ENCODE data around the gene ECI1.

ECI1 gene

DNA sequence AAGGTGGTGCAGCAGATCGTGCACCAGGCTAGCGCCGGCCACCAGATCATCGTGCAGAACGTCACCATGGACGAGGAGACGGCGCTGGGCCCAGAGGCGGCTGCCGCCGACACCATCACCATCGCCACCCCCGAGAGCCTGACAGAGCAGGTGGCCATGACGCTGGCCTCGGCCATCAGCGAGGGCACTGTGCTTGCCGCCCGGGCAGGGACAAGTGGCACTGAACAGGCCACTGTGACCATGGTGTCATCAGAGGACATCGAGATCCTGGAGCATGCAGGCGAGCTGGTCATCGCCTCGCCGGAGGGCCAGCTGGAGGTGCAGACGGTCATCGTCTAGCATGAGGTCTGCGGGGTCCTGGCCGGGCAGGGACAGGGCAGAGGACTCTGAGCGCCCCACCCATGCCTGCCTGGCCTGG, 16.1 kb downstream of the ECI1 start:
- TF ChIP-seq CTCF (IDR thresholded peaks at IDR 0.05; ENCODE audit: low read depth, low read length, missing control alignments), result no peak
- no peak for DNase-seq (ENCODE audit: extremely low read depth, low read depth)

DNA sequence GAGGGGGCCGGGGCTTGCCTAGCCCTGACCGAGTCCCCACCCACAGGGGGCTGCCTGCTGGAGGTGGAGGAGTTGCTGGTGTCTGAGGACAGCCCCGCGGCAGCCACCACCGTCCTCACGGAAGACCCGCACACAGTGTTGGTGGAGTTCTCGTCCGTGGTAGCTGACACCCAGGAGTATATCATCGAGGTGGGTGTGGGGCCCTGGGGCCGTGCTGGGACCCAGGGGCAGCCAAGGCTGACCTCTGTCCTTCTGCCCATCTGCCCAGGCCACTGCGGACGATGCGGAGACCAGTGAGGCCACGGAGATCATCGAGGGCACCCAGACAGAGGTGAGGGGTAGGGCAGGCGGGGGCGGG, 16.6 kb downstream of the ECI1 start:
- DNase-seq (ENCODE audit: extremely low read depth, low read depth), result no peak
- H3K4me3 ChIP-seq (replicated peaks; ENCODE audit: low read depth, low read length), result no peak overlapping the region
- no peak for TF ChIP-seq CTCF (IDR thresholded peaks at IDR 0.05; ENCODE audit: low read depth, low read length, missing control alignments)

More for the DNA sequence above, 16.1 kb downstream of the ECI1 start:
- H3K4me3 ChIP-seq (replicated peaks; ENCODE audit: low read depth, low read length), result no peak overlapping the region

GRCh38 chr16:2233872-2234812, 17.2 kb downstream of the ECI1 start:
- no peak for TF ChIP-seq CTCF (IDR thresholded peaks at IDR 0.05; ENCODE audit: low read depth, low read length, missing control alignments)
- DNase-seq (ENCODE audit: extremely low read depth, low read depth), result no peak
- H3K4me3 ChIP-seq (replicated peaks; ENCODE audit: low read depth, low read length), result no peak overlapping the region

GRCh38 chr16:2233046-2233775, 18.2 kb downstream of the ECI1 start:
- no peak for DNase-seq (ENCODE audit: extremely low read depth, low read depth)
- no peak overlapping the region for H3K4me3 ChIP-seq (replicated peaks; ENCODE audit: low read depth, low read length)
- no peak for TF ChIP-seq CTCF (IDR thresholded peaks at IDR 0.05; ENCODE audit: low read depth, low read length, missing control alignments)

DNA sequence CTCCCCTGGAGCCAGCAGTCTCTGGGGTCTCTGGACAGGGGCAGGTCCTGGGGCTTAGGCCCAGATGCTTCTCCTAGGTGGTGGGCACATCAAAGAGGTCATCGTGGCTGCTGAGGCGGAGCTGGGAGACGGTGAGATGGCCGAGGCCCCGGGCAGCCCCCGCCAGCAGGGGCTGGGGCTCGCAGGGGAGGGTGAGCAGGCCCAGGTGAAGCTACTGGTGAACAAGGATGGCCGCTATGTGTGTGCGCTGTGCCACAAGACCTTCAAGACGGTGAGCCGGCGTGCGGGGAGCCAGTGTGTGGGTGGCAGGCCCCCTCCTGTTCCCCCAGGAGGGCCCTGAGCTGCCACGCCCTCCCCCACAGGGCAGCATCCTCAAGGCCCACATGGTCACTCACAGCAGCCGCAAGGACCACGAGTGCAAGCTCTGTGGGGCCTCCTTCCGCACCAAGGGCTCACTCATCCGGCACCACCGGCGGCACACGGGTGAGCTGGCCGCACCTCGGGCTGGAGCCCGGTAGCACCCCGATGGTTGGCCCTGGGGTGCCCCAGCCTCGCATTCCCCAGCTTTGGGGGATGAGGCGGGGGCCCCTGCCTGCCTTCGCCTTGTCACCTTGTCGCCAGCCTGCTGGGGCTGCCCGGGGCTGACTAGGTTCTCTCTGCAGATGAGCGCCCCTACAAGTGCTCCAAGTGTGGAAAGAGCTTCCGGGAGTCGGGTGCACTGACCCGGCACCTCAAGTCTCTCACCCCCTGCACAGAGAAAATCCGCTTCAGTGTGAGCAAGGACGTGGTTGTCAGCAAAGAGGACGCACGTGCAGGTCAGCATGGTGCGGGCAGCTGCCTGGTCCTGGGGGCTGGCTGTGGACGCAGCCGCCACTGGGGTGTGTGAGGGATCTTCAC, 19.0 kb downstream of the ECI1 start:
- TF ChIP-seq CTCF (IDR thresholded peaks at IDR 0.05; ENCODE audit: low read depth, low read length, missing control alignments), result no peak
- H3K4me3 ChIP-seq (replicated peaks; ENCODE audit: low read depth, low read length), result no peak overlapping the region
- no peak for DNase-seq (ENCODE audit: extremely low read depth, low read depth)

All from HFF-Myc (cell line).